ENCODE measurements around the gene SCG2. TPM values are rescaled to one million over a fixed set of nuclear protein-coding genes. Genes with fewer than 3 reads are reported as not detected.

Gene SCG2
- total and polyA plus RNA-seq, 2 experiments from 2014 or later: under 0.01 to 0.60 TPM

DNA sequence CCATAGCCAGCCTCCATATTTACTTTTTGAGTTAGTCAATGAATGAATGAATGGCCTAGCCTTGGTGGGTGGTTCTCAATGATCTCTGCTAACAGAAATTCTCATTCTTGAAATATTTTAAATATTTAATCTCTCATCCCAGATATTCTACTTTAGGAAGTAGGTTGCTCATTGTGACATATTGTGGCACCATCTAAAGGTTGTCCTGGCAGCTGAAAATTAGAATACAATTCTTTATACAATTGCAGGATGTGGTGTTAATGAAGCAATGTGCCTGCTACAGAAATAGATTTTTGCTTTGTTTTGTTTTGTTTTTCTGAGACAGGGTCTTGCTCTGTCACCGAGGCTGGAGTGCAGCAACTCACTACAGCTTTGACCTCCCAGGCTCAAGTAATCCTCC, 35.8 kb downstream of the SCG2 start:
- Histone ChIP-seq H3K4me3 (no peak overlapping the region), H3F3A (ENCODE audit: insufficient read depth) (no peaks in the 10 kb centered on the region; the same call in 1 of the 2 replicates), H3K27me3 (replicated peaks; ENCODE audit: insufficient read depth) (no peaks in the 10 kb centered on the region)

DNA sequence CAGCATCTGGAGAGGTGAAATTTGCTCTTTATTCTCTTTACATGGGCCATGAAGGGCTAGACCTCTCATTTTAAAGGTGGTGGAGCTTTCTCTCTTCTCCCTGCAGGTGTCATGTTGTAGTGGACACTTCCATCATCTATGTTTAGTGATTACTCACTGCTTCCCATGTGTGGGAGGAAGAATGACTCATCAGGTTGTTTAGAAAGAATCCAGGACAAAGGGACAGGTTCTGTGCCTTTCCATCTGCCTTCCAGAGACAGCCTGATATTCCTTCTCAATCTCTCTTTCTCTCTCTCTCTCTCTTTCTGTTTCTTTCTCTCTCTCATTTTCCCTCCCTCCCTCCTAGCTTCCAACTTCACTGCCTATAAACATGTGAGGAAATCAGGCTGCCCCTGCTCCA, 38.7 kb downstream of the SCG2 start:
- no peaks in the 10 kb centered on the region for H4K20me1 ChIP-seq (ENCODE audit: insufficient read depth)
- no peaks in the 10 kb centered on the region for H3K9me2 ChIP-seq (ENCODE audit: insufficient read depth)
- H3K9ac ChIP-seq: no peak overlapping the region
- in situ Hi-C loops (cut with MboI): no loop called here
- peaks cover 7% of the 10 kb centered on the region; the same call in 1 of the 2 replicates for H3K4me1 ChIP-seq (ENCODE audit: insufficient read depth)
- no peaks in the 10 kb centered on the region; the same call in 1 of the 2 replicates for H3F3A ChIP-seq (ENCODE audit: insufficient read depth)
- no peak overlapping the region for H2AFZ ChIP-seq
- no peak overlapping the region; the same call in 1 of the 2 replicates for H3K4me3 ChIP-seq
- H3K27me3 ChIP-seq (replicated peaks; ENCODE audit: insufficient read depth): no peaks in the 10 kb centered on the region
- DNase-seq: peak; percentile 90
- H3K9me3 ChIP-seq (ENCODE audit: low read depth): no peaks in the 10 kb centered on the region
- peak overlapping the region; percentile 65 for H3K4me2 ChIP-seq (ENCODE audit: unreplicated experiment)
- no peak overlapping the region for H3K27ac ChIP-seq
- H3K36me3 ChIP-seq (ENCODE audit: low read depth): no peaks in the 10 kb centered on the region
- no peaks in the 10 kb centered on the region for H3K79me2 ChIP-seq (ENCODE audit: insufficient read depth)
- TF ChIP-seq EZH2phosphoT487 (IDR thresholded peaks at IDR 0.05; ENCODE audit: insufficient read depth, low read depth): no peak

More for the DNA sequence above, 35.8 kb downstream of the SCG2 start:
- no peaks in the 10 kb centered on the region for H3K36me3 ChIP-seq (ENCODE audit: low read depth)
- DNase-seq: no peak
- H3K4me2 ChIP-seq (ENCODE audit: unreplicated experiment): no peak overlapping the region
- H3K27ac ChIP-seq: no peak overlapping the region
- H3K9me2 ChIP-seq (ENCODE audit: insufficient read depth): no peaks in the 10 kb centered on the region
- in situ Hi-C loops (cut with MboI): no loop called here
- no peak for TF ChIP-seq EZH2 (IDR thresholded peaks at IDR 0.05; ENCODE audit: insufficient read depth, poor library complexity, severe bottlenecking)
- TF ChIP-seq EZH2phosphoT487 (IDR thresholded peaks at IDR 0.05; ENCODE audit: insufficient read depth, low read depth): no peak
- peaks cover 7% of the 10 kb centered on the region; the same call in 1 of the 2 replicates for H3K4me1 ChIP-seq (ENCODE audit: insufficient read depth)
- no peaks in the 10 kb centered on the region for H3K79me2 ChIP-seq (ENCODE audit: insufficient read depth)
- H2AFZ ChIP-seq: no peak overlapping the region
- no peaks in the 10 kb centered on the region for H3K9me3 ChIP-seq (ENCODE audit: low read depth)
- 91 to 100% methylated on average over 1 of the region's 1 CpG for WGBS, 2 experiments (ENCODE audit: low coverage in 1 of 2, low lambda C conversion rate in 2 of 2, missing lambda C conversion rate in 2 of 2)
- no peak overlapping the region for H3K9ac ChIP-seq
- no peaks in the 10 kb centered on the region for H4K20me1 ChIP-seq (ENCODE audit: insufficient read depth)

GRCh38 chr2:223562078-223562477, 40.1 kb downstream of the SCG2 start:
- no peaks in the 10 kb centered on the region for H3K27me3 ChIP-seq (replicated peaks; ENCODE audit: insufficient read depth)
- no peaks in the 10 kb centered on the region for H3K9me3 ChIP-seq (ENCODE audit: low read depth)
- in situ Hi-C loops (cut with MboI): no loop called here
- H3K4me1 ChIP-seq (ENCODE audit: insufficient read depth): peaks cover 7% of the 10 kb centered on the region; the same call in 1 of the 2 replicates
- H3F3A ChIP-seq (ENCODE audit: insufficient read depth): no peaks in the 10 kb centered on the region; the same call in 1 of the 2 replicates
- H3K36me3 ChIP-seq (ENCODE audit: low read depth): no peaks in the 10 kb centered on the region
- H3K4me3 ChIP-seq: no peak overlapping the region
- no peak for TF ChIP-seq EZH2 (IDR thresholded peaks at IDR 0.05; ENCODE audit: insufficient read depth, poor library complexity, severe bottlenecking)
- no peak for TF ChIP-seq EZH2phosphoT487 (IDR thresholded peaks at IDR 0.05; ENCODE audit: insufficient read depth, low read depth)
- WGBS, 2 experiments (ENCODE audit: low coverage in 1 of 2, low lambda C conversion rate in 2 of 2, missing lambda C conversion rate in 2 of 2): 71 to 81% methylated on average over 2 of the region's 2 CpGs
- no peaks in the 10 kb centered on the region for H4K20me1 ChIP-seq (ENCODE audit: insufficient read depth)
- no peak overlapping the region for H3K27ac ChIP-seq
- DNase-seq: no peak
- no peak overlapping the region for H3K9ac ChIP-seq
- H3K79me2 ChIP-seq (ENCODE audit: insufficient read depth): no peaks in the 10 kb centered on the region
- no peak overlapping the region for H2AFZ ChIP-seq
- no peak overlapping the region for H3K4me2 ChIP-seq (ENCODE audit: unreplicated experiment)
- H3K9me2 ChIP-seq (ENCODE audit: insufficient read depth): no peaks in the 10 kb centered on the region

DNA sequence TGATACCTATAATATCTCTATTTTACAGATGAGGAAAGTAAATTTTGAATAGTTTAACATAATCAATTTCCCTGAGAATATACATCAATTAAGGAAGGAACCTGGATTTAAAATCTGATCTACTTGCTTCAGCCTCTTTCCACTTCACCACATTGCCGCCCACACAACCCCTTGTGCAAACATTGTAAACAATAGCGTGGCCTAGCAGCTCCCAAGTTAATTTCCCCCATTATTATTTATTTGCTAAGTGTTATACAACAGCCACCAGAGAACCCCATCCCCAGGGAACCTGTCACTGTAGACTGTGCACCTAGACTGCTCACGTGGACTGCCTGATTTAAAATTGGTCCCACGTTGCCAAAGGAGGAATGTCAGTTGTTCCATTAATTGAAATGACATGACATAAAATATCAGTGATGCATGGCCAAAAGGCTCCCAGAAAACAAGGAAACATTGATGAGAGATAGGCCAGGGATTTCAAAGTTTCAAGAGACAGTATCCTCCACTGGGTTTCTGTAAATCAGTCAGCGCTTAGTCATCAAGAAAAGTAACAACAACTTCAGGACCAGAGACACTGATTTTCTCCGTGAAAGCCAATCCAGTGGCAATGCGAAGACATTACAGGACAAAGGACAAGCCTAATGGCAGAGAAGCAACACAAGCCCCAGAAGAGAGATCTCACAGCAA, 41.3 kb downstream of the SCG2 start:
- H3K27ac ChIP-seq: no peak overlapping the region
- peak; percentile 39 for DNase-seq
- in situ Hi-C loops (cut with MboI): no loop called here

More for the DNA sequence above, 41.3 kb downstream of the SCG2 start:
- no peaks in the 10 kb centered on the region for H3K27me3 ChIP-seq (replicated peaks; ENCODE audit: insufficient read depth)
- no peak overlapping the region for H3K4me3 ChIP-seq
- H3K9ac ChIP-seq: no peak overlapping the region
- H3K36me3 ChIP-seq (ENCODE audit: low read depth): no peaks in the 10 kb centered on the region
- TF ChIP-seq EZH2phosphoT487 (IDR thresholded peaks at IDR 0.05; ENCODE audit: insufficient read depth, low read depth) (no peak), EZH2 (IDR thresholded peaks at IDR 0.05; ENCODE audit: insufficient read depth, poor library complexity, severe bottlenecking) (no peak)
- H3K4me2 ChIP-seq (ENCODE audit: unreplicated experiment): no peak overlapping the region
- no peaks in the 10 kb centered on the region for H3K79me2 ChIP-seq (ENCODE audit: insufficient read depth)
- no peak overlapping the region for H2AFZ ChIP-seq
- peaks cover 7% of the 10 kb centered on the region; the same call in 1 of the 2 replicates for H3K4me1 ChIP-seq (ENCODE audit: insufficient read depth)
- H4K20me1 ChIP-seq (ENCODE audit: insufficient read depth): no peaks in the 10 kb centered on the region
- 71 to 82% methylated on average over 7 of the region's 7 CpGs for WGBS, 2 experiments (ENCODE audit: low coverage in 1 of 2, low lambda C conversion rate in 2 of 2, missing lambda C conversion rate in 2 of 2)
- H3K9me2 ChIP-seq (ENCODE audit: insufficient read depth): no peaks in the 10 kb centered on the region
- H3K9me3 ChIP-seq (ENCODE audit: low read depth): no peaks in the 10 kb centered on the region
- H3F3A ChIP-seq (ENCODE audit: insufficient read depth): no peaks in the 10 kb centered on the region; the same call in 1 of the 2 replicates

Measured in GM23248 (cell line).